ENCODE data around the gene STAT2.

Gene STAT2

DNA sequence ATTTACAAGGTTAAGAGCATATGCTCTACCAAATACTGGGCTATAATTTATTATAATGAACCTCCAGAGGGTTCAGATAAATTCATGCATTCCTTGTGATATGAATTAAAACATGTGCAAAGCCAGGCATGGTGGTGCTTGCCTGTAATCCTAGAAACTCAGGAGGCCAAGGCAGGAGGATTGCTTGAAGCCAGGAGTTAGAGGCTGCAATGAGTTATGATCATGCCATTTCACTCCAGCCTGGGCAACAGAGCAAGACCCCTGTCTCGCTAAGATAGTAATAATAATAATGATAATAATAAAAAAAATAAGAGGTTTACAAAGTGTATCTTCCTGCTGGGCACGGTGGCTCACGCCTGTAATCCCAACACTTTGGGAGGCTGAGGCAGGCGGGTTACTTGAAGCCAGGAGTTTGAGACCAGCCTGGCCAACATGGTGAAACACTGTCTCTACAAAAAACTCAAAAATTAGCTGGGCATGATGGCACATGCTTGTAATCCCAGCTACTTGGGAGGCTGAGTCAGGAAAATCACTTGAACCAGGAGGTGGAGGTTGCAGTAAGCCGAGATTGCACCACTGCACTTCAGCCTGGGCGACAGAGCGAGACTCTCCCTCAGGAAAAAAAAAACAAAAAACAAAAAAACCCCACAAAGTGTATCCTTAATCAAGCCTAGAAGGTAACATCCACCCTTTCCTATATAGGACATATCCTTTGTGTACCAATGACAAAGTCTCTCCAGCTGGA is 52.5 kb downstream of the STAT2 start:
- TF ChIP-seq, protein P1, sequence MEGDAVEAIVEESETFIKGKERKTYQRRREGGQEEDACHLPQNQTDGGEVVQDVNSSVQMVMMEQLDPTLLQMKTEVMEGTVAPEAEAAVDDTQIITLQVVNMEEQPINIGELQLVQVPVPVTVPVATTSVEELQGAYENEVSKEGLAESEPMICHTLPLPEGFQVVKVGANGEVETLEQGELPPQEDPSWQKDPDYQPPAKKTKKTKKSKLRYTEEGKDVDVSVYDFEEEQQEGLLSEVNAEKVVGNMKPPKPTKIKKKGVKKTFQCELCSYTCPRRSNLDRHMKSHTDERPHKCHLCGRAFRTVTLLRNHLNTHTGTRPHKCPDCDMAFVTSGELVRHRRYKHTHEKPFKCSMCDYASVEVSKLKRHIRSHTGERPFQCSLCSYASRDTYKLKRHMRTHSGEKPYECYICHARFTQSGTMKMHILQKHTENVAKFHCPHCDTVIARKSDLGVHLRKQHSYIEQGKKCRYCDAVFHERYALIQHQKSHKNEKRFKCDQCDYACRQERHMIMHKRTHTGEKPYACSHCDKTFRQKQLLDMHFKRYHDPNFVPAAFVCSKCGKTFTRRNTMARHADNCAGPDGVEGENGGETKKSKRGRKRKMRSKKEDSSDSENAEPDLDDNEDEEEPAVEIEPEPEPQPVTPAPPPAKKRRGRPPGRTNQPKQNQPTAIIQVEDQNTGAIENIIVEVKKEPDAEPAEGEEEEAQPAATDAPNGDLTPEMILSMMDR (IDR thresholded peaks at IDR 0.05; ENCODE audit: low read depth, low read length), result no peak
- H3K36me3 ChIP-seq, result peaks cover 25% of the 10 kb centered on the region
- H3K4me3 ChIP-seq (ENCODE audit: low read depth, low read length), result no peak overlapping the region
- H3K27me3 ChIP-seq, result no peaks in the 10 kb centered on the region
- no peak for DNase-seq
- no peaks in the 10 kb centered on the region for H3K9me3 ChIP-seq
- no peaks in the 10 kb centered on the region for H3K4me1 ChIP-seq

DNA sequence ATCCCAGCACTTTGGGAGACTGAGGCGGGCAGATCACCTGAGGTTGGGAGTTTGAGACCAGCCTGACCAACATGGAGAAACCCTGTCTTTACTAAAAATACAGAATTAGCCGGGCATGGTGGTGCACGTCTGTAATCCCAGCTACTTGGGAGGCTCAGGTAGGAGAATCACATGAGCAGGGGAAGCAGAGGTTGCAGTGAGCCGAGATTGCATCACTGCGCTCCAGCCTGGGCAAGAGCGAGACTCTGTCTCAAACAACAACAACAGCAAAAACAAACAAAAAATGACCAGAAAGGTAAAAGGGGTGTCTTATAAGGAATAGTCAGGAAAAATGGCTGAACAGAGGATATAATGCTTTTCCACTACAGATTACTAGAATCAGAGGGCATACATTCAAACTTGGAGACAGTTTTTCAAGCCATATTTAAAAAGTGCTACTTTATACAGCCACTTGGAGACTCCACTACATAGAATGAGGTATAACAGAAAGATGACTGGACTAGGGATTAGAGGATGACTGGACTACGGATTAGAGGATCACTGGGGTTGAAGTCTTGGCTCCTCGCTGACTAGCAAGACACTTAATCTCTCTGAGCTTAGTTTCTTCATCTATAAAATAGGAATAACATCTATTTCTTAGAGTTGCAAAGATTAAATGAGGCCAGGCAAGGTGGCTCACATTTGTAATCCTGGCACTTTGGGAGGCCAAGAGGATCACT is 54.9 kb downstream of the STAT2 start:
- TF ChIP-seq, protein P1 (IDR thresholded peaks at IDR 0.05; ENCODE audit: low read depth, low read length), result no peak
- no peaks in the 10 kb centered on the region for H3K9me3 ChIP-seq
- no peak overlapping the region for H3K4me3 ChIP-seq (ENCODE audit: low read depth, low read length)
- H3K4me1 ChIP-seq, result peaks cover 5% of the 10 kb centered on the region
- no peaks in the 10 kb centered on the region for H3K27me3 ChIP-seq
- peaks cover 15% of the 10 kb centered on the region for H3K36me3 ChIP-seq
- DNase-seq, result no peak

DNA sequence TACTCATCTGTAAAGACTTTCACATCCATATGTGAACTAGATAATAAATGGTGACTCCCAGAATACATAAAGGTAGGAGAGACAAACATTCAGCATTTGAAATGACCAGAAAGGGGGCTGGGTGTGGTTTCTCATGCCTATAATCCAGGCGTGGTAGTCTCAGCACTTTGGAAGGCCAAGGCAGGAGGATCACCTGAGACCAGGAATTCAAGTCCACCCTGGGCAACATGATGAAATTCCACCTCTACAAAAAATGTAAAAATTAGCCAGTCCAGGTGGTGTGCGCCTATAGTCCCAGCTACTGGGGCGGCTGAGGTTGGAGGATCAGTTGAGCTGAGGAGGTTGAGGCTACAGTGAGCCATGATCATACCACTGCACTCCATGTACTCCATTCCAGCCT is 55.6 kb downstream of the STAT2 start:
- Histone ChIP-seq H3K4me3 (ENCODE audit: low read depth, low read length) (no peak overlapping the region), H3K36me3 (peaks cover 10% of the 10 kb centered on the region; the same call in 1 of the 2 replicates)
- TF ChIP-seq, protein P1 (IDR thresholded peaks at IDR 0.05; ENCODE audit: low read depth, low read length), result no peak

DNA sequence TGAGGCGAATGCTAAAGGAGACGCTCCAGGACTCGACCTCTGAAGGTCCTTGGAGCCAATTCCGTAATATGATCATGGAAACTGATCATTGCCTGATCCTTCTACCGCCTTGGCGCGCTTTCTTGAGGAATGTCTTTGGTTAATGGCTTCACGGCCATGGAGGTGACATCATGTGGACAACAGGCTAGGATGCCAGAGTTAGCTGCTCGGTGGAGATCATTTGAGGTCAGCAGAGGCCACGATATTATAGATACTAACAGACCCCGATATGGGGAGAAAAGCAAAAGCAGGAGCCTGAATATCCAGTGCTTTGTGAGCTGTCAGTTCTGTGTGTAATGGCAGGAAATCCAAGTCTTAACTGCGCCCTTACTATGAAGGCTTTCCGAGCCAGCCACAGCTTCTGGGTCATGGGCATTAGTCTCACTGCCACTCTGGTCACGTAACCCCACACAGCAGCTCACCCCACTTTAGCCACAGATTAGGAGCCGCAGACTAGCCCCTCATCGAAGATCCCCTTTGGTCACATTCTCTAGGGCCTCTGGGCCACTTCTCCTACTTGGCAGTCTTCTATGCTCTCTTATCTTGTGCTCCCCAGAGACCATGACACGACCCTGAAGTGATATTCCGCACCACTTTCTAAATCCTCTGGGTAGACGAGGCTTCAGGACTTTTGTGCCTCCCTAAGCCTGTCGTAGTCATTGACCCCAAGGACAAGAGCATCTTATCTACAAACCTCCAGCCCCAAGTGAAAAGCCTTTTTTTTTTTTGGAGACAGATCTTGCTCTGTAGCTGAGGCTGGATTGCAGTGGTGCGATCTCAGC is 59.1 kb downstream of the STAT2 start:
- Histone ChIP-seq H3K4me1 (peaks cover 10% of the 10 kb centered on the region), H3K36me3 (peaks cover 35% of the 10 kb centered on the region), H3K27me3 (no peaks in the 10 kb centered on the region), H3K9me3 (no peaks in the 10 kb centered on the region), H3K4me3 (ENCODE audit: low read depth, low read length) (peak overlapping the region; percentile 93)
- TF ChIP-seq, protein P1 (IDR thresholded peaks at IDR 0.05; ENCODE audit: low read depth, low read length), result no peak
- DNase-seq, result no peak

More for the DNA sequence above, 55.6 kb downstream of the STAT2 start:
- Histone ChIP-seq H3K4me1 (peaks cover 5% of the 10 kb centered on the region), H3K27me3 (no peaks in the 10 kb centered on the region), H3K9me3 (no peaks in the 10 kb centered on the region)
- DNase-seq, result no peak

DNA sequence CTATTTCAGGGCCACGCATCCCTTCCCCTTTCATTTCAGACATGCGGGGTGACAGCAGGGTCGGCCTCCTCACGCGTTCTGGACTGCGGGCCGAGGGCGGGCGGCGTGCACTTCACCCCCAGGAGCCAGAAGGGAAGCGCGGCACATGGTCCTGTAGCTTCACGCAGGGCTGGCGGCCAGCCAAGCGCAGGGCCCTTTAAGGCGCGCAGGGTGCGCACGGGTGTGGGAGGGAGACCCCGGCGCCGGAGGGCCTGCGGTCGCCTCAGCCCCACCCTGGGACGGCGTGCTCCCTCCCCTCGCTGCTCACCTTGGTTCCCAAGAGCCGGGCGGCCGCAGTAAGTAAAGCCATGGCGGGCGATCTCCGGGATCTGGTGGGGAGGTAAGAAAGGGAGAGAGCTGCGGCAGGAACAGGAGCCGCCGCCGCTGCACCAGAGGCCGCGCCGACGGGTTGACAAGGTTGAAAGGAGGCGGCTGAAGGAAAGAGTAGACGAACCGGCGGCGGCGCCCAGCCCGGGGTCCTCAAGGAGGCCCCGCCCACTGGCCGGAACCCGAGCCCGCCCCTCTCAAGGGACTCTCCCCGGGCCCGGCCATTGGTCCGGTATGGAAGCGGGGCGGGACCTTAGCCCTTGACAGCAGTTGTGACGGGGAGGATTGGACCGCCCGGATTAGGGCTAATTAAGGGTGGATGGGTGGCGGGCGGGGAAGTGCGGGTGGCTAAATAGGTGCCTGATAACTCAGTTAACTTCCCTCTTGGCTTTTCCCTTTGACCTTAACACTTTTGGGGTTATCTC is 59.9 kb downstream of the STAT2 start, which contains the start of gene CS:
CS (minus strand) TSS at position 478 of the 791 bp plus-strand sequence; CDS start at position 349, 129 bp downstream.
- DNase-seq, result peak; percentile 99
- Histone ChIP-seq H3K9me3 (no peaks in the 10 kb centered on the region), H3K36me3 (peaks cover 36% of the 10 kb centered on the region), H3K27me3 (no peaks in the 10 kb centered on the region), H3K4me1 (peaks cover 10% of the 10 kb centered on the region), H3K4me3 (ENCODE audit: low read depth, low read length) (peak within 1 kb of the TSS; percentile 93)
- TF ChIP-seq, protein P1 (IDR thresholded peaks at IDR 0.05; ENCODE audit: low read depth, low read length), result no peak

Data from BE2C (cell line).